Smooth muscle cell of the brain vasculature (primary cell): ENCODE results near the gene PLK2.
A peak's percentile ranks its signal among the peaks of the same experiment; 100 is the strongest.

ENCODE experiments used
- DNase-seq: peaks from one replicate; pipeline ENCODE4 v3.0.0-alpha.2; 2012; ENCODE audit warnings: low read depth, low spot score

Gene PLK2

DNA sequence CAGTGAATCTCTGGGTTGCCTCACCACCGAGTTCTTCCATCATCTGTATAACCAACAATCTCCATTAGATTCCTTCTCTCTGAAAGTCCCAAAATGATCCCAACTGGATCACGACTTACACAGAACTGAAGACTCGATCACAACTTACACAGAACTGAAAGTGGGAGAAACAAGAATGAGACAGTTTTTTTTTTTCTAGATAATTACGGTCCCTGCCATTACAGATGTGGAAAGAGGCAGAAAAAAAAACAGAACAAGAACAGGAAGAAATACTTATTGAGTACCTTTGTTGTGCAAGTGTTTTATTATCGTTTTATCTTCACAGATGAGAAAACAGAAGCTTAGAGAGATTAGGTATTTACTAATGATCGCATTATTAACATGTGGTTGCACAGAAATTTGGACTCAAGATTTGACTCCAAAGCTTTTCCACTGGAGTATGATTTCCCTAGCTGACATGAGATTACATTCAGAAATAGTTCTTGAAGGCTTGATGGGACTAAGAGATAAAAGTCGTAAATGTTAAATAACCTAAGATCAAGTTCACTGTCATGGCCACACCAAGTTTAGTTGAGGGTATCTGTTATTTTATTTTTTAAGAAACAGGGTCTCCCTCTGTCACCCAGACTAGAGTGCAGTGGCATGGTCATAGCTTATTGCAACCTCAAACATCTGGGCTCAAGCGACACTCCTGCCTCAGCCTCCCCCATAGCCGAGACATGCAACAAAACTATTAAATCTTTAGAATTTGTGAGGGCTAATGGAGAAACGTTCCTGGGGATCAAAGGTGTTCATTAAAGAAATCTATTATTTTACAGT is 8.9 kb downstream of the PLK2 start:
- no peak for DNase-seq

GRCh38 chr5:58450018-58450417 is 9.9 kb downstream of the PLK2 start:
- no peak for DNase-seq

- DNase-seq, result no peak
These were observed 12.7 kb downstream of the PLK2 start for GRCh38 chr5:58447226-58447625.

- no peak for DNase-seq
These were observed 13.9 kb downstream of the PLK2 start for GRCh38 chr5:58446024-58446423.

DNA sequence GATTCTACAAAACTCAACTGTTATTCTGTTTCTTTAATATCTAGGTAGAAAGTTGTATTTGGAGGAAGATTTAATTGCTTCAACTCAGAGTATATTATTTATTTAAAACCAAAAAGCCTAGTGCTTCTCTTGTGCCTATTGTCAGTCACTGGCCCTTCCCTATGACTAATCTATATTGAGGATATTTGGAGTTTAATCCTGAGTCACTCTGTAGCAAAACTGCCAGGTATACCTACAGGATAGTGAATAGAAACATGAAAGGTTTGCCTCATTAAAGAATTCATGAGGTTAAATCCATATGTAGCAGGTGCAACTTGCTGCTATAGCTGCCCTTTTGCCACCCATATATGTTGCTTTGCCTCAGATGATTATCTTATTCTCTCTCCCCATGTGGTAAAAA is 15.1 kb downstream of the PLK2 start:
- no peak for DNase-seq

DNA sequence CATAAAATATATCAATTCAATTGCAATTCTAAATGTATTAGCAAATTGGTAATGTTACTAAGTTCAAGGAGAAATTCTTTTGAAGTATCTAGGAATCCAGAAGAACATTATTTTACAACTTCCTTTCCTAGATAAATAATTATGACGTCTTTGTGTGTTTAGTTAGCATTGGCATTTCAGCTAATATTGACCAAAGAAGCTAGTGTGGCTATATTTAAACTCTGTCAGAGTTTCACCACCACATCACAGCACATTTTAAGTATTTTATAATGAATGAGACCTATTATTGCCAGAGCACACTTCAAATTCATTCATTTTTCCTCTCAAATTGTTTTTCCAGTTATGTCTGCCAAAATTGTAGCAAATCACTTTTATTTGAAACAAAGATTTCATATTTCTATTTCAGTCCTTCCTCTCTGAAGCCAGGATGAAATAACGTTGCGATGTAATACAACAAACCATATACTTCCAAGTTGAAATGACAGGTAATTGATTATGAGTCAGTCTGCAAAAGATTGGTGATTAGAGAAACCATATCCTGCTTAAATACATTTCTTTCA is 18.9 kb downstream of the PLK2 start:
- DNase-seq, result no peak

DNA sequence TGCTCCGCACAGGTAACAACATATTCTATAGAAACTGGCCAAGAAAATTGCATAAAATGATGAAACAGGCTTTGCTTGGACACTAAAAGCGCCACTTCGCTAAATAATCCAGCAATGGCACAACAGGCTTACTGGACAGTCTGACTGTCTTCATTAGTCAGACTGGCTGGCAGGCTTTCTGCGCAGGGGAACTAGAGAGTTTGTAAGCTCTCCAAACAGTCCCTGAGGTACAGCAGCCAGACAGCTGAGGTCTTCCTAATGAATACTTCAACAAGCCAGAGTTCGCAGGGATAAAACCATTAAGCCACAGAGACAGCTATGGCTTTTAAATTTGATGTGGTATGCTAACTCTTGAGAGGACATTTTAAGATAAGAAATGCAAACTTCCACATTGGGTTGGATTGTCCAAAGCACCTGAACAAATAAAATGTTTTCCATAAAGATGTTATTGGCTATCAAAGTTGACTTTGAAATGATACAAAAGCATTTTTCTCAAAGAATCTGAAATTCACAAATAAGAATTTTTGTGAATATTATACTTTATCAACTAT is 20.7 kb downstream of the PLK2 start:
- no peak for DNase-seq

- DNase-seq, result no peak
These were observed 22.2 kb downstream of the PLK2 start for GRCh38 chr5:58437661-58438060.

DNA sequence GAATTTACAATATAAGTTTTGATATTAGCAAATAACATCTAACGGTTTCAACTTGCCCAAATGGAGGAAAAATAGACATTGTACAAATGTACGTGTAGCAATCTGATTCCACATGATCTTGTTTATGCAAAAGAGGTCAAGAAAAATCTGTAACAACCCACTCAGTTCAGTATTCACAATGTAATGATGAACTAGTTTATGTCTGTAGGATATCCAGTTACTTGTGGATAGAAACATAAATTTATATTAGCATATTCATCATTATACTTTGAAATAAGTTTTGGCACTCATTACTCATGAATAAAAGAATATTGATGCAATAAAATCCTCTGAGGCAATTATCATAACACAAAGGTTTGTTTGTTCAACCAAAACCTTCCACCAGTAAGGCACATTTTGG is 28.1 kb downstream of the PLK2 start:
- DNase-seq, result no peak

- DNase-seq, result no peak
These were observed 47.0 kb downstream of the PLK2 start for GRCh38 chr5:58412932-58413331.

GRCh38 chr5:58412081-58412480 is 47.8 kb downstream of the PLK2 start:
- DNase-seq, result no peak

- DNase-seq, result no peak
These were observed 48.5 kb downstream of the PLK2 start for GRCh38 chr5:58411372-58411771.

DNA sequence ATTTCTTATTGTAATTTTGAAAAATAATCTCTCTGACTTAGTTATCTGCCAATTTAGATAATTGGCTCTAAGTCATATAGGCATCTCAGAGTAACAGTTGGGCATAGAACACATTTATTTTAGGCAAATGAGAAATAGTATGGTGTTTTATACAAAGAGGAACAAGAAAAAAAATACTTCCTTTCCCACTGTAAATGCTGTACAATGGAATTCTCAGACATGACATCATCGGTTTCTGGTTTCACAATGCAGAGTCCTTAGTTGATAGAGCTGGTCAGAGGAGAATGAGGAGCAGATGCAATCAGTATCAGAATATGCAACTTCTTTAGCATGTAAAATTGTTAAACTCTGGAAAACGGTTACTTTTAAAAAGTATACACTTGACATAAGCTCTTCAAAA is 49.4 kb downstream of the PLK2 start:
- peak; percentile 24 for DNase-seq

DNA sequence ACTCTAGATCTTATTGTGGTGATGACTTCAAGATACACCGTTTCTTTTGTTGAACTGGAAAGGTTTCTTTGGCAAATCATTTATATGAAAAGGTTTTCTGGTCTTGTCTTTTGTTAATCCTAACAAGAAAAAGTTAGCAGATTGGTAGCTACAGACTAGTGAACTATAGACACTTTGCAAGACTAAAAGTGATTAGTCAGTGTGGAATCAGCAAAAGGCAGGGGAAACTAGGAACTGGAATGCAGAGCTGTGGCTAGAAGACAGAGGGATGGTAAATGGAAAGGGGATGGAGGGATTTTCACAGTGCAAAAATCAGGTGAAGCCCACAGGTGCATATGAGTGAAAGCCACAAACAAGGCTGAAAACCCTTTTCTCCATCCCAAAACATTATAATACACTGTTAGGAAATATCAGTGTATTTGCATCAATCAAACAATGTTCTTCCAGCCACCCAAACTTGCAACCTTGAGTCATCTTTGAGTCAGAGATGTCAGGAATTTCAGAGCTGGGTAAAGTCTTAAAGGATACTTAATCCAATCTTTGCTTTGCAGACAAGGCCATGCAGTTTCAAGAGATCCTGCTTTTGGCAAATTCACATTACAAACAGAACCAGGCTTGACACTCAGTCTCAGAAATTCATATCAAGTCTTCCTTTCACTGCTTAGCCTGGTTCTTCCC is 52.7 kb downstream of the PLK2 start:
- no peak for DNase-seq

GRCh38 chr5:58406394-58406793 is 53.5 kb downstream of the PLK2 start:
- no peak for DNase-seq

- no peak for DNase-seq
These were observed 54.7 kb downstream of the PLK2 start for GRCh38 chr5:58405175-58405574.

GRCh38 chr5:58404734-58405133 is 55.2 kb downstream of the PLK2 start:
- DNase-seq, result no peak
